Spleen (tissue), 11 donors: Measurements from ENCODE around the gene CEP112. TPM values are rescaled to one million over a fixed set of nuclear protein-coding genes. Genes with fewer than 3 reads are reported as not detected.

Experiments used
- DNase-seq: peaks from one replicate; pipeline ENCODE4 v3.0.0-alpha.2; 2020
- H3K27ac ChIP-seq, 8 donors: fragments of 200-600 bp; sonication (generic) in 7 of 8; 1 replicate in 4 of 8; 2 replicates in 4 of 8; pipeline versions ENCODE4 v1.5.0 to v1.8.0; 2016 to 2021; ENCODE audit warnings: inconsistent platforms in 4 of 8, mild to moderate bottlenecking in 4 of 8, moderate library complexity in 1 of 8
- H3K27me3 ChIP-seq, 7 donors: fragments of 200-600 bp; sonication (generic) in 6 of 7; replicated peaks in 1 of 7; 1 replicate in 4 of 7; 2 replicates in 3 of 7; pipeline versions ENCODE4 v1.5.0 to v1.8.0; 2016 to 2021; ENCODE audit warnings: inconsistent platforms in 3 of 7, mild to moderate bottlenecking in 1 of 7
- H3K36me3 ChIP-seq, 6 donors: fragments of 200-600 bp; sonication (generic) in 5 of 6; 1 replicate in 4 of 6; 2 replicates in 2 of 6; pipeline versions ENCODE4 v1.5.0 to v1.8.0; 2016 to 2021; ENCODE audit warnings: inconsistent platforms in 2 of 6
- H3K4me1 ChIP-seq, 6 donors: fragments of 200-600 bp; sonication (generic) in 5 of 6; 1 replicate in 3 of 6; 2 replicates in 3 of 6; pipeline versions ENCODE4 v1.5.0 to v1.8.0; 2016 to 2021; ENCODE audit warnings: inconsistent platforms in 3 of 6
- H3K4me3 ChIP-seq, 8 donors: fragments of 200-600 bp; sonication (generic) in 7 of 8; 1 replicate in 4 of 8; 2 replicates in 4 of 8; pipeline versions ENCODE4 v1.5.0 to v1.8.0; 2016 to 2021; ENCODE audit warnings: inconsistent platforms in 4 of 8, mild to moderate bottlenecking in 4 of 8, moderate library complexity in 2 of 8
- H3K9me3 ChIP-seq, 8 donors: fragments of 200-600 bp; sonication (generic) in 7 of 8; 1 replicate in 4 of 8; 2 replicates in 4 of 8; pipeline versions ENCODE4 v1.5.0 to v1.8.0; 2016 to 2021; ENCODE audit warnings: inconsistent platforms in 4 of 8
- POLR2A ChIP-seq, 3 donors: fragments of 450-650 bp; IDR thresholded peaks; one replicate each; pipeline ENCODE4 v1.5.1; 2017; ENCODE audit warnings: antibody characterized with exemption in 3 of 3, mild to moderate bottlenecking in 1 of 3
- POLR2AphosphoS5 ChIP-seq, 3 donors: sonication (generic); formaldehyde crosslinking; IDR thresholded peaks; one replicate each; pipeline ENCODE4 v1.5.1; 2017; ENCODE audit warnings: antibody characterized with exemption in 3 of 3
- WGBS, 5 donors: extraction: QIAGEN DNeasy Blood & Tissue Kit in 3 of 5; methylation state at CpG; one replicate each; pipeline versions ENCODE4 v1.1.5 to v1.1.7; 2013 to 2018; 5-methylcytosine and 5-hydroxymethylcytosine counted together
- intact Hi-C: fragments of 100-400 bp; cut with DNase I; formaldehyde crosslinking; loops from one replicate; pipeline ENCODE4 v1.15.0; 2023; ENCODE audit warnings: low total_unique reads
- polyA plus RNA-seq, 3 donors: library from polyadenylated mRNA; stranded (reverse); fragments of 200-250 nt; gene quantifications; one replicate each; pipeline ENCODE4 v1.2.1, GENCODE V29; 2013
- total RNA-seq, 7 donors: library from RNA; depleted of rRNA in 3 of 7; stranded (reverse); fragments of >200 nt in 3 of 7; fragmentation: NEBNext Ultra II Directional in 4 of 7; extraction: Animal tissue kit (Norgen Biotek cat#: 25700) in 4 of 7; gene quantifications; one replicate each; pipeline versions ENCODE4 v1.1.0 to v1.2.1, GENCODE V29; 2016 to 2021
- TF ChIP-seq, protein P1 (sequence below), 11 experiments: fragments of 200-600 bp in 7 of 11; fragments of 450-650 bp in 4 of 11; sonication (generic) in 4 of 11; IDR thresholded peaks in 8 of 11; conservative IDR thresholded peaks in 3 of 11; 1 replicate in 7 of 11; 2 replicates in 4 of 11; pipeline versions ENCODE4 v1.4.0 to v1.8.0; 2016 to 2021; ENCODE audit warnings: antibody characterized with exemption in 11 of 11, inconsistent platforms in 4 of 11, mild to moderate bottlenecking in 1 of 11
- donor health status: healthy with polysubstance abuse.
- donor health status: DM: no; HTN: no; CAD: no; lungs with moderate emphysema.
- donor health status: DM: no; HTN: no; CAD: no.
- donor health status: Bipolar disorder and iron deficiency.
- donor health status: healthy.
- donor health status: DM: no; HTN: no; CAD: no.
- donor health status: DM: yes; HTN: yes; CAD: no.

CEP112 gene
- total and polyA plus RNA-seq, 10 donors = 3.1 to 31.0 (median 16.8) TPM

DNA sequence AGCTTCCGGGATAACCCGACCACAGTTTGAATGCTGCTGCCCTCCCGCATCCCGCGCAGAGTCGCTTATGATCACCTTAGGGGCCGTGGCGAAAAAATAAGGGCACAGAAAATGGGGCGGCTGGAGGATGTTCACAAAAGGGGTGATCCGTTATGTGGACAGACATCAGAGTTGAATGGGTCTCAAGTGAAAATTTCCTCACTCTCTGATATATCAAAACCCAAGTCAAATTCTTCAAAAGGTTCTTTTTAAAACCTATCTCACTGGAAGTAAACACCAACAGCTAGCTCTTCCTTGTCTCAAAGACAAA is 400 bp upstream of the CEP112 start:
- peak overlapping the region; percentile 22 to 88 (median 83) for H3K27ac ChIP-seq
- 2 to 5% (median 2%) methylated on average over 9 to 10 of the region's 10 CpGs for WGBS, 5 donors
- H3K4me1 ChIP-seq = peaks cover 0 to 47% (median 31%) of the 10 kb centered on the region in 6 donors
- H3K36me3 ChIP-seq = no peaks in the 10 kb centered on the region
- intact Hi-C loops = no loop called here
- H3K9me3 ChIP-seq = no peaks in the 10 kb centered on the region
- TF ChIP-seq, protein P1, sequence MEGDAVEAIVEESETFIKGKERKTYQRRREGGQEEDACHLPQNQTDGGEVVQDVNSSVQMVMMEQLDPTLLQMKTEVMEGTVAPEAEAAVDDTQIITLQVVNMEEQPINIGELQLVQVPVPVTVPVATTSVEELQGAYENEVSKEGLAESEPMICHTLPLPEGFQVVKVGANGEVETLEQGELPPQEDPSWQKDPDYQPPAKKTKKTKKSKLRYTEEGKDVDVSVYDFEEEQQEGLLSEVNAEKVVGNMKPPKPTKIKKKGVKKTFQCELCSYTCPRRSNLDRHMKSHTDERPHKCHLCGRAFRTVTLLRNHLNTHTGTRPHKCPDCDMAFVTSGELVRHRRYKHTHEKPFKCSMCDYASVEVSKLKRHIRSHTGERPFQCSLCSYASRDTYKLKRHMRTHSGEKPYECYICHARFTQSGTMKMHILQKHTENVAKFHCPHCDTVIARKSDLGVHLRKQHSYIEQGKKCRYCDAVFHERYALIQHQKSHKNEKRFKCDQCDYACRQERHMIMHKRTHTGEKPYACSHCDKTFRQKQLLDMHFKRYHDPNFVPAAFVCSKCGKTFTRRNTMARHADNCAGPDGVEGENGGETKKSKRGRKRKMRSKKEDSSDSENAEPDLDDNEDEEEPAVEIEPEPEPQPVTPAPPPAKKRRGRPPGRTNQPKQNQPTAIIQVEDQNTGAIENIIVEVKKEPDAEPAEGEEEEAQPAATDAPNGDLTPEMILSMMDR (IDR thresholded peaks at IDR 0.05 in 8 of 11, conservative IDR thresholded peaks at IDR 0.05 in 3 of 11) = no peak
- TF ChIP-seq POLR2AphosphoS5 (IDR thresholded peaks at IDR 0.05) (no peak), POLR2A (IDR thresholded peaks at IDR 0.05) (no peak)
- no peak for DNase-seq
- H3K4me3 ChIP-seq = peak overlapping the region; percentile 56 to 82 (median 69)
- peaks cover 0 to 9% (median 0%) of the 10 kb centered on the region in 7 donors for H3K27me3 ChIP-seq

DNA sequence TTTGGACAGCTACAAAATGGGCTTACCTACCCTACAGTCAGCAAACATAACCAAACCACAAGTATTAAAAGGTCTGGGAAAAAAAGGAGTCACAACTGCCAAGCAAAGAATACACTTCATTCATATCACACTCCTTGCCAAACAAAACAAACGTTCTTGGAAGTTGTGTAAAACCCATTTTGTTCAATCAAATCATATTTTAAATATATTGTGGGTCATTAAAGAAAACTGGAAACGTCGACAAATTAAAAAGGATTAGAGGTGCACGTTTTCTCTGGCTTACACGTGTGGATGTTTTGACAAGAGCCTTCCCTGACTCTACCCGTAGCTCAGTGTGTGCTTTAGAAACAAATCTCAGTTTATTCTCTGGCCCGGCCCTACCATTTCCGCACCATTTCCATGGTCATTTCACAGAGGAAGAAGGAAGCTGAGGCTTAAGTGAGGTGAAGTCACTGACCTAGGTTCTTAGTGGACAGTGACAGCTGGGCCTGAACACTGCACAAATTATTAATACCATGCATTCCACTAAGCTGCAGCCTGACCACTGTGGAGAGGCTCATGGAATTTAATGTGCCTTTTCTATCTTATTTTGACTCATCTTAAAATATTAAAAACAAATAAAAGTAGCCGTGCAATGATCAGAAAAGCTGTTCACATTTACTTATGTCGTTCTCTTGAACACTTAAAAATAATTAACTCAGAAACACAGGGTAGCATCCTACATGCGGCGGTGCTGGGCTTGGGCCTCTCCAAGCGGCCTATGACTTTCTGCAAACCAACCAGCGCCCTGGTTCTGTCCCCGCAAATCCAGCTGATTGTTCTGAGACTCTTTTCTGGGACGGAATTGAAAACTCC is 968 bp downstream of the CEP112 start:
- no peak for DNase-seq
- H3K9me3 ChIP-seq = no peaks in the 10 kb centered on the region
- peak overlapping the region; percentile 22 to 88 (median 83) for H3K27ac ChIP-seq
- intact Hi-C loops = no loop called here
- no peaks in the 10 kb centered on the region for H3K36me3 ChIP-seq
- H3K4me1 ChIP-seq = peaks cover 0 to 47% (median 31%) of the 10 kb centered on the region in 6 donors
- TF ChIP-seq, protein P1 (IDR thresholded peaks at IDR 0.05 in 8 of 11, conservative IDR thresholded peaks at IDR 0.05 in 3 of 11) = no peak
- TF ChIP-seq POLR2A (IDR thresholded peaks at IDR 0.05) = peak in 1 of 3 donors; percentile 3
- no peak for TF ChIP-seq POLR2AphosphoS5 (IDR thresholded peaks at IDR 0.05)
- H3K27me3 ChIP-seq = peaks cover 0 to 9% (median 0%) of the 10 kb centered on the region in 7 donors
- 41 to 51% (median 48%) methylated on average over 16 of the region's 16 CpGs for WGBS, 5 donors
- peak overlapping the region; percentile 56 to 82 (median 69) for H3K4me3 ChIP-seq

DNA sequence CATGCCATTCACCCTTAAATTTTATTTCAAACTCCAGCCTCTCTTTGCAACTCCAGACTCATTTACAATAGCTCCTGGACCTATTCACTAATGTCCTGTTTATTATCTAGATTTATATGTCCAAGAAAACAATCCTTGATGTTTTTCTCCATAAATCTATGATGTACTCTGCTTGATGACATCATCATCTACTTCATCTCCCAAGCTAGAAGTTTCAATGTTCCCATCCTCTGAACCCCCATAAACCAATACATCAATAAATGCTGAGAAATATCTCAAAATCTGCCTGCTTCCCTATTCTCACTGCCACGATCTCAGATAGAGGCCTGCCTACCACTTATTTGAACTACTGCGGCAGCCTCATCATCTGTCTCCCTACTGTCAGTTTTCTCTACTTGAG is 4.2 kb downstream of the CEP112 start:
- TF ChIP-seq POLR2AphosphoS5 (IDR thresholded peaks at IDR 0.05) (no peak), POLR2A (IDR thresholded peaks at IDR 0.05) (no peak)
- TF ChIP-seq, protein P1 (IDR thresholded peaks at IDR 0.05 in 8 of 11, conservative IDR thresholded peaks at IDR 0.05 in 3 of 11) = no peak
- Histone ChIP-seq H3K36me3 (peaks cover 0 to 3% (median 0%) of the 10 kb centered on the region in 6 donors), H3K9me3 (peaks cover 0 to 4% (median 0%) of the 10 kb centered on the region in 8 donors), H3K27me3 (peaks cover 0 to 9% (median 0%) of the 10 kb centered on the region in 7 donors), H3K27ac (no peak overlapping the region), H3K4me3 (no peak overlapping the region), H3K4me1 (peaks cover 0 to 40% (median 27%) of the 10 kb centered on the region in 6 donors)
- WGBS, 5 donors = 77 to 92% (median 83%) methylated on average over 2 of the region's 2 CpGs
- no peak for DNase-seq
- intact Hi-C loops = no loop called here

DNA sequence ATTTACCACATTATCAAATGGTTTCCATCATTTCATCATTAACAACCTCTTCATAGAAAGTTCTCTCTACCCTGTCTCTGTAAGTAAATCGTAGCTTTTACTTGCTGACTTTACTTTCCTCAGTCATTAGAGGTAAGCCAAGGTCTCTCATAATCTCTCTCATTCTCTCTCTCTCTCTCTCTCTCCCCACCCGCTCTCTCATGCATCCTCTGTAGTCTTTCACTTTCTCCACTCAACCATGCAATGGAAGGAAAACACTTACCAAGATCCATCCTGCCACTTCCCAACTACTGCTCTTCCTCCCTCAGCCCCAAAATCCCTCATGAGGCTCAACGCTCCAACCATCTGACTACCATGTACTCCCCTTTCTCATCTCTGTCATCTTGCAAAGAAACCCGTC is 6.1 kb downstream of the CEP112 start:
- TF ChIP-seq POLR2A (IDR thresholded peaks at IDR 0.05) = no peak
- TF ChIP-seq, protein P1 (IDR thresholded peaks at IDR 0.05 in 8 of 11, conservative IDR thresholded peaks at IDR 0.05 in 3 of 11) = no peak
- no peak for TF ChIP-seq POLR2AphosphoS5 (IDR thresholded peaks at IDR 0.05)
- Histone ChIP-seq H3K27ac (no peak overlapping the region), H3K27me3 (no peaks in the 10 kb centered on the region), H3K9me3 (peaks cover 0 to 4% (median 0%) of the 10 kb centered on the region in 8 donors), H3K4me1 (peaks cover 0 to 22% (median 12%) of the 10 kb centered on the region in 6 donors), H3K4me3 (no peak overlapping the region), H3K36me3 (peaks cover 0 to 22% (median 4%) of the 10 kb centered on the region in 6 donors)
- DNase-seq = no peak
- WGBS, 5 donors = 85 to 96% (median 88%) methylated on average over 4 of the region's 4 CpGs
- intact Hi-C loops = no loop called here
